SU-DHL-6 (cell line): ENCODE data around the gene WASF3.

Source experiments
- H2AFZ ChIP-seq: fragments of 200-600 bp; sonication (generic); 2 replicates; pipeline ENCODE4 v1.6.1; 2014; ENCODE audit warnings: low read depth, mild to moderate bottlenecking, moderate library complexity, mixed read lengths, antibody characterized with exemption, low read length; ENCODE audit not compliant: severe bottlenecking
- H3F3A ChIP-seq: fragments of 200-600 bp; shearing (Covaris generic); 2 replicates; pipeline ENCODE4 v1.6.0; 2016; ENCODE audit warnings: antibody characterized with exemption, mild to moderate bottlenecking; ENCODE audit not compliant: insufficient read depth
- H3K27ac ChIP-seq: fragments of 200-600 bp; sonication (generic); 2 replicates; pipeline ENCODE4 v1.5.1; 2016; ENCODE audit warnings: low read depth, mild to moderate bottlenecking, low read length, moderate library complexity, mixed read lengths
- H3K27me3 ChIP-seq: fragments of 200-600 bp; sonication (generic), shearing (Covaris generic); 2 replicates; pipeline ENCODE4 v1.6.0; 2014; ENCODE audit warnings: mild to moderate bottlenecking, low read length
- H3K36me3 ChIP-seq: fragments of 200-600 bp; sonication (generic); 2 replicates; pipeline ENCODE4 v1.6.1; 2014; ENCODE audit warnings: mild to moderate bottlenecking, low read length, mixed read lengths
- H3K4me2 ChIP-seq: fragments of 300-600, 200-600 bp; shearing (Covaris generic), sonication (generic); 2 replicates; pipeline ENCODE4 v1.6.0; 2014; ENCODE audit warnings: low read length, low read depth, mild to moderate bottlenecking; ENCODE audit not compliant: poor library complexity, severe bottlenecking
- H3K4me3 ChIP-seq: fragments of 200-600 bp; sonication (generic); 2 replicates; pipeline ENCODE4 v1.5.1; 2014; ENCODE audit warnings: antibody characterized with exemption, low read length, mild to moderate bottlenecking, mixed read lengths; ENCODE audit not compliant: insufficient read depth, poor library complexity, severe bottlenecking
- H3K79me2 ChIP-seq: fragments of 200-600 bp; sonication (generic); 2 replicates; pipeline ENCODE4 v1.6.1; 2014; ENCODE audit warnings: mild to moderate bottlenecking, low read length, moderate library complexity; ENCODE audit not compliant: insufficient read depth
- H3K9ac ChIP-seq: fragments of 200-600 bp; sonication (generic); 2 replicates; pipeline ENCODE4 v1.7.0; 2014; ENCODE audit warnings: mild to moderate bottlenecking, low read length
- H3K9me2 ChIP-seq: fragments of 200-600 bp; sonication (generic); replicated peaks from 2 replicates; pipeline ENCODE4 v1.6.1; 2014; ENCODE audit warnings: low read length; ENCODE audit not compliant: insufficient read depth
- H3K9me3 ChIP-seq: fragments of 200-600 bp; sonication (generic); 2 replicates; pipeline ENCODE4 v1.6.1; 2014; ENCODE audit warnings: low read length, mixed read lengths; ENCODE audit not compliant: insufficient read depth
- H4K20me1 ChIP-seq: fragments of 200-600 bp; sonication (generic); 2 replicates; pipeline ENCODE4 v1.6.1; 2014; ENCODE audit warnings: low read depth, mild to moderate bottlenecking, antibody characterized with exemption, low read length, moderate library complexity, mixed read lengths
- EZH2phosphoT487 ChIP-seq: fragments of 200-600 bp; sonication (generic), shearing (Covaris generic); conservative IDR thresholded peaks from 2 replicates; pipeline ENCODE4 v1.6.1; 2018; ENCODE audit warnings: mild to moderate bottlenecking, antibody characterized with exemption, low read length, moderate library complexity, mixed read lengths
- TF ChIP-seq, protein P1 (sequence below): fragments of 200-600 bp; sonication (generic); IDR thresholded peaks from one replicate; pipeline ENCODE4 v1.5.1; 2017; ENCODE audit warnings: antibody characterized with exemption, mild to moderate bottlenecking, low read length, moderate library complexity; ENCODE audit not compliant: insufficient read depth, poor library complexity, severe bottlenecking

Gene WASF3

DNA sequence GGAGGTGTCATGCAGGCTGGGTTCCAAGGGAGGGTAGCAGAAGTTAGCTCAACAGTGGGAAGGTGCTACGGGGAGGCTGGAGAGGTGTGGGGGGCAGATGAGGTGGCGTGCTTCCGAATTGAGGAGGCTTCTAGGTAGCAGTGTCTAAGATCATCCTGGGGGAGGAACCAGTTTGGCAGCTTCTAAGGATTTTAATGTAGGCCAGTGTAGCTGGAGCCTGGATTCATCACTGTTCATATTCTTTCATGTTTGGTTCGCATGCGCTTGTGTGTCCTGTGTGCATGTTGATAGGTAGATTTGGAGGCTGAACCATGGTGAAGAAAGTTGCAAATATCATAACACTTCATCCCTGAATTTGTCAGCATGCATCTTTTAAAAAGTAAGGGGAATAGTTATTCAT is 116.4 kb downstream of the WASF3 start:
- Histone ChIP-seq H3K4me2 (no peak overlapping the region), H3K27ac (no peak overlapping the region), H2AFZ (no peak overlapping the region), H3K9me2 (no peaks in the 10 kb centered on the region), H3K36me3 (no peaks in the 10 kb centered on the region), H3K4me3 (no peak overlapping the region), H4K20me1 (no peaks in the 10 kb centered on the region), H3K27me3 (no peaks in the 10 kb centered on the region), H3K9me3 (no peaks in the 10 kb centered on the region), H3K9ac (no peak overlapping the region), H3F3A (no peaks in the 10 kb centered on the region), H3K79me2 (no peaks in the 10 kb centered on the region)
- TF ChIP-seq, protein P1, sequence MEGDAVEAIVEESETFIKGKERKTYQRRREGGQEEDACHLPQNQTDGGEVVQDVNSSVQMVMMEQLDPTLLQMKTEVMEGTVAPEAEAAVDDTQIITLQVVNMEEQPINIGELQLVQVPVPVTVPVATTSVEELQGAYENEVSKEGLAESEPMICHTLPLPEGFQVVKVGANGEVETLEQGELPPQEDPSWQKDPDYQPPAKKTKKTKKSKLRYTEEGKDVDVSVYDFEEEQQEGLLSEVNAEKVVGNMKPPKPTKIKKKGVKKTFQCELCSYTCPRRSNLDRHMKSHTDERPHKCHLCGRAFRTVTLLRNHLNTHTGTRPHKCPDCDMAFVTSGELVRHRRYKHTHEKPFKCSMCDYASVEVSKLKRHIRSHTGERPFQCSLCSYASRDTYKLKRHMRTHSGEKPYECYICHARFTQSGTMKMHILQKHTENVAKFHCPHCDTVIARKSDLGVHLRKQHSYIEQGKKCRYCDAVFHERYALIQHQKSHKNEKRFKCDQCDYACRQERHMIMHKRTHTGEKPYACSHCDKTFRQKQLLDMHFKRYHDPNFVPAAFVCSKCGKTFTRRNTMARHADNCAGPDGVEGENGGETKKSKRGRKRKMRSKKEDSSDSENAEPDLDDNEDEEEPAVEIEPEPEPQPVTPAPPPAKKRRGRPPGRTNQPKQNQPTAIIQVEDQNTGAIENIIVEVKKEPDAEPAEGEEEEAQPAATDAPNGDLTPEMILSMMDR, result no peak
- TF ChIP-seq EZH2phosphoT487, result no peak

DNA sequence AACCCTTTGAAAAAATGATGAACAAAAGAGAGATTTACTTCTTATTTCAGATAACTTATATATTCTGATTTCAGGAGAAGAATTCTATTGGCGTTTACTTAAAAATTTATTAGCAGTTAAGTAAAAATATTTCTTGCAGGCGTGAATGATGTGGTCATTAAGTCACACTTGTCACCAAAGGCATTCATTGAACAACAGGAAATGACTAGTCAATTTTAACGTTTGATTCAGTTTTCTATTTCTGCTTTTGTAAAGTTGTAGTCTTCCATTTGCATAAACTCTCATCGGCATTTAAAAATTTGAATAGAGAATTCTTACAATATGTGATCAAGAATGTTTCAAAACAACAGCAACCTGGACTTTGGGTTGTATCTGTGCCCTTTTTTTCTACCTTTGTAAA is 119.7 kb downstream of the WASF3 start:
- Histone ChIP-seq H3K4me3 (no peak overlapping the region), H3K27me3 (no peaks in the 10 kb centered on the region), H3K36me3 (no peaks in the 10 kb centered on the region), H3K9ac (no peak overlapping the region), H3K9me3 (no peaks in the 10 kb centered on the region), H3F3A (no peaks in the 10 kb centered on the region), H3K79me2 (no peaks in the 10 kb centered on the region), H3K9me2 (no peaks in the 10 kb centered on the region), H2AFZ (no peak overlapping the region), H3K27ac (no peak overlapping the region), H3K4me2 (no peak overlapping the region), H4K20me1 (no peaks in the 10 kb centered on the region)
- TF ChIP-seq EZH2phosphoT487, result no peak
- TF ChIP-seq, protein P1, result no peak

DNA sequence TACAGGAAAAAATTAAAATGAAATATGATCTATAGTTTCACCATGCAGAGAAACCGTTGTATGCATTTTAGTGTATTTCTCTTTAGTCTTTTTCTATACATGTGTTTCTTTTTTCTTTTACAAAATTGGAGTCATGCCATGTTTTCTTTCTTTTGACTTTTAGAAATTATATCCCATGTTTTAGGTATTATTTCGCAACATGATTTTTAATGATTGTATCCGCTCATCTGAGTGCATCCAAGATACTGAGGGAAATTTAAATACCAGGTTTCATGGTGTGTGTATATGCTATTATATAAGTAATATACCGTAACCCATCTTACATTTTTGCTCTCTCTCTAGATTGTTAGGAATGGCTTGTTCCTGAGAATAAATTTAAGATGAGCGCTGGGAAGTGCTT is 120.8 kb downstream of the WASF3 start:
- no peak overlapping the region for H3K4me3 ChIP-seq
- H3K9me2 ChIP-seq, result no peaks in the 10 kb centered on the region
- H3F3A ChIP-seq, result no peaks in the 10 kb centered on the region
- no peak for TF ChIP-seq EZH2phosphoT487
- TF ChIP-seq, protein P1, result no peak
- H3K9me3 ChIP-seq, result no peaks in the 10 kb centered on the region
- H3K27ac ChIP-seq, result no peak overlapping the region
- no peak overlapping the region for H3K9ac ChIP-seq
- no peak overlapping the region for H2AFZ ChIP-seq
- no peaks in the 10 kb centered on the region for H3K79me2 ChIP-seq
- H3K27me3 ChIP-seq, result no peaks in the 10 kb centered on the region
- no peak overlapping the region for H3K4me2 ChIP-seq
- no peaks in the 10 kb centered on the region for H4K20me1 ChIP-seq
- no peaks in the 10 kb centered on the region for H3K36me3 ChIP-seq

DNA sequence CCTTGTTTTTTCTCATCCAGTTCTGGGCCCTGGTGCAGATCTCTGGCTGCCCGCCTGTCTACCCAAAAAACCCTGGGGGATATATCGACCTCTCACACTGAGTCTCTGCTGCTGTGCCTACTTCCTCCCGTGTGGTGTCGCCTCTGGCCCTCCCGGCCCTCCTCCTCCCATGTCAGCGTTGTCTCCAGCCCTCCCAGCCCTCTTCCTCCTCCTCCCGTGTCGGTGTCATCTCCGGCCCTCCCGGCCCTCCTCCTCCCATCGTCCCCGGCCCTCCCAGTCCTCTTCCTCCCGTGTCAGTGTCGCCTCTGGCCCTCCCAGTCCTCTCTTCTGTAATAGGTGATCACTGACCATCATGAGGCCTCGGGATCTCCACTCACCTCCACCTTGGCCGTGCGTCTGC is 121.3 kb downstream of the WASF3 start:
- Histone ChIP-seq H4K20me1 (no peaks in the 10 kb centered on the region), H3K9ac (no peak overlapping the region), H3K27me3 (no peaks in the 10 kb centered on the region), H2AFZ (no peak overlapping the region), H3K9me2 (no peaks in the 10 kb centered on the region), H3K27ac (no peak overlapping the region), H3F3A (no peaks in the 10 kb centered on the region), H3K36me3 (no peaks in the 10 kb centered on the region), H3K9me3 (no peaks in the 10 kb centered on the region), H3K4me3 (no peak overlapping the region), H3K79me2 (no peaks in the 10 kb centered on the region), H3K4me2 (no peak overlapping the region)
- TF ChIP-seq EZH2phosphoT487, result no peak
- TF ChIP-seq, protein P1, result no peak
